ENCODE results near the gene PCOLCE2.

Gene PCOLCE2

GRCh38 chr3:142808103-142808917 lies 80.6 kb downstream of the PCOLCE2 start:
- no peak for DNase-seq

GRCh38 chr3:142802891-142803290 lies 86.0 kb downstream of the PCOLCE2 start:
- no peak for DNase-seq

DNA sequence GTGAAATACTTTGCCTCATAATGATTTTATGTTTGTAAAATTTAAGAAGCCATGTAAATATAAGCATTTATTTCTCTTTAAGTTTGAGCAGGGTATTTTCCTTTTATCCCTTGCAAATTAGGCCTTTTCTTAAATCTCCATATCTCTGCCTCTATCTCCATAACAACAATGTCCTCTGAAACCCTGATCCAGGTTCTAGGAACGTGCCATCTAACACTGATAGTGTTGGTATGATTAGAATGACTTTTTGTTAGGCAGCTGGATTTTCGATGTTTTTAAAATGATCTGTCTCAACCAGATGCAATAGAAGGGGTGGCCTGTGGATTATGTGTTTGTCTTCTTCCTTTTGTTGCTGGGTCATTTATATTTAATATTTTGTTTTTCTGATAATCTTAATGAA lies 87.1 kb downstream of the PCOLCE2 start:
- no peak for DNase-seq

DNA sequence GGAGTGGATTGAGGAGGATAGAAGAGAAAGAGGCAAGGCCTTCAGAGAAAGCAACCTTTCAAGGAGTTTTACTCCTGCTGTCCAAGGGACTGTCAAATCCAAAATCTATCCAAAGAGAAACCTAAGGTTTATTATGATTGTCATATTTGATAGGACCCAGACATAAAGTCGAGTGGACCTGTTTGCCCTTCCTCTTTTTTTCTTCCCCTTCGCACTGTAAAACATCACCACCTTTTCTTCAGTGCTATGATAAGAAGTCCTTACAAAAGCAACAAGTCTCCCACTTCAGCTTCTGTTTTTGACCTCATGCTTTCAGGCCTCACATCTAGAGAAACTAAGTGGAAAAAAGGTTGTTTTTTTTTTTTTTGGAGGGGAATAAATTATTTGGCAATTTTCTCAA lies 92.1 kb downstream of the PCOLCE2 start:
- no peak for DNase-seq

DNA sequence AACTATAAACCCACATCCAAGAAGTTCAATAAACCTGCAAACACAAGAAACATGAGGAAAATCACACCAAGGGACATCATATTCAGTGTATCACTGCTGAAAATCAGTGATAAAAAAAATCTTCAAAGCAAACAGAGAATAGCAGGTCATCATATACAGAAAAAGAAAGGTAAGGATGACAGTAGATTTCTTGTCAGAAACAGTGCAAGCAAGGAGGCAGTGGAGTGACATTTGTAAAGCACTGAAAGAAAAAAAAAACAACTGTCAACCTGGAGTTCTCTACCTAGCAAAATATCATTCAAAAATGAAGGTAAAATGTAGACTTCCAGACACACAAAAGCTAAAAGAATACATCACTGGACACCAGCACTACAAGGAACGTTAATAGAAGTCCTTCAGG lies 93.6 kb downstream of the PCOLCE2 start:
- no peak for DNase-seq

DNA sequence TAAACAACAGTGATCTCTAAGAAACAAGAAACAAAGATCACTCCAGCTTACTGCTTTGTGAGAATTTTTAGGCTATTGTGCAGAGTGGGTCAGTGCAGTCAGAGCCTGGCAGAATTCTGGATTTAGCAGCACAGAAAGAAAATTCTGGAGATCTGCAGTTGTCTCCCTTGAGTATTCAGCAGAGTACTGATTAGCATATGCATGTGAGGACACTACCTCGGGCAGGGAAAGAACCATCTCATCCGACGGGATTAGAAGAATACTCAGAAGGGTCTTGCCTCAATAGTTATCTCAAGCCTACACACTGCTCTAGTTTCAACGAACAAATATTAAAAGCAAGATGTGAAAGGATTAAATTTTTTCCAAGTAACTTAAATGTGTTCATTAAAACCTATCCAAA lies 94.4 kb downstream of the PCOLCE2 start:
- DNase-seq: no peak

GRCh38 chr3:142787719-142788118 lies 101.2 kb downstream of the PCOLCE2 start:
- no peak for DNase-seq

- no peak for DNase-seq
These were observed 102.9 kb downstream of the PCOLCE2 start for GRCh38 chr3:142785996-142786395.

DNA sequence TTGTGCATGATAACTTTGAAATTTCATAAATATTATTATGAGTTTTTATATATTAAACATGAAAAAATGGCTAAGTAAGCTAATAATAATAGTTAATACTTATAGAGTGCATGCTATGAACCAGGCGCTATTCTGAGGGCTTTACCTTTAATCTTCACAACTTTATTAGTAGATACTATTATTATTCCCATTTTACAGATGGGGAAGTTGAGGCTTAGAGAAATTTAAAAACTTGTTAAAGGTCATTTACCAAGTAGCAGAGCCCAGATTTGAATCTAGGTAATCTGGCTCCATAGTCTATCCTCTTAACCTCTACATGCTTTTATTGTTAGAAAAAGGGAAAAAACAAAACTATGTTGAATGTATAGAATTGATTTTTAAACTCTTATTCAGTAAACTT lies 104.7 kb downstream of the PCOLCE2 start:
- no peak for DNase-seq

GRCh38 chr3:142782616-142783015 lies 106.3 kb downstream of the PCOLCE2 start:
- no peak for DNase-seq

DNA sequence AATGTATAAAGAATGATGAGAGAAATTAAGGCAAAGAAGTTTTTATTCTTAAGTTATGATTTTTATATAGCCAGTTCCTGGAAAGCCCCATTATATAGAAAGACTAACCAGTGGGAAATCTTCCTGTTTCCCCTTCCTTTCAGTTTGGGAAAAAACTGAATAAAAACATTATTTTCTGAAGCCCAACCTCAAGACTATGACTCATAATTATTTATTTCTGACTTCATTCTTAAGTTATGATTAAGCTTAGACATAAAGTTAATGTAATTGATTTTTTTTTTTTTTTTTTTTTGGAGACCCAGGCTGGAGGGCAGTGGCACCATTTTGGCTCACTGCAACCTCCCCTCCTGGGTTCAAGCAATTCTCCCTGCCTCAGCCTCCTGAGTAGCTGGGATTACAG lies 109.3 kb downstream of the PCOLCE2 start:
- no peak for DNase-seq

GRCh38 chr3:142778541-142778940 lies 110.3 kb downstream of the PCOLCE2 start:
- DNase-seq: no peak

GRCh38 chr3:142777927-142778326 lies 111.0 kb downstream of the PCOLCE2 start:
- DNase-seq: no peak

GRCh38 chr3:142768338-142768737 lies 120.5 kb downstream of the PCOLCE2 start:
- DNase-seq: no peak
